ENCODE data around the gene ADGRB2. TPM values are rescaled to one million over a fixed set of nuclear protein-coding genes. Genes with fewer than 3 reads are reported as not detected.
A peak's percentile ranks its signal among the peaks of the same experiment; 100 is the strongest.

ADGRB2 gene
- total RNA-seq, 1 experiment from 2014 or later, result 34.8 TPM

DNA sequence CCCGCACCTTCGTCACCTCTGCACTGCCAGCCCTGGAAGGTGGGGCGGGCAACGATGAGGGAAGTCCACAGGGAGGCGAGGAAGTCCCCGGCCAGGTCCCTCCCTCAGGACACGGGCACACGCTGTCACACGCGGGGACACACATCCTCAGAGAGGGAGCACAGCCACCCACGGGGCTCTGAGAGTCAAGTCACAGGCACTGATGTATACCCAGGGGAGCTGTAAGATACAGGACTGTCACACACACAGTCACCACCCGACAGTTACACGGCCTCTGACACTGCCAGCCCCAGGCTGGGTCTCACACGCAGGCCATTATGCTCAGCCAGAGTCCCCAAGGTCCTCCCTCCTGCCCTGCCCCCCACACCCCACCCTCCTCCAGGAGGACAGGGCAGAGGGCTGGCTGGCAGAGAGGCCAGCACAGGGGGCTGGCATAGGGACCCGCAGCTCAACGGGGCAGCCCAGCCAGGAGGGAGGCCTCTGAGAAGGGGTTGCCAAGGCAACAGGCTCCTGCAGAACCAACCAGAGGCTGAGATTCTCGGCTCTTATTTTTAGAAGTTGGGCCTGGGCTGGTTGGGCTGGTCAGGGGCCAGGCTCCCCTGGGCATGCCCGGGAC lies 17.7 kb upstream of the ADGRB2 start:
- no peaks in the 10 kb centered on the region for H3K9me3 ChIP-seq (ENCODE audit: control insufficient read depth, insufficient read depth, low read depth, low read length)
- no peaks in the 10 kb centered on the region for H3K27me3 ChIP-seq (ENCODE audit: control insufficient read depth, insufficient read depth, low read length)
- POLR2A ChIA-PET, result no interaction called here
- no peak overlapping the region for H3K27ac ChIP-seq (ENCODE audit: low read length)
- BruUV-seq (replicated peaks), result no TSS peak
- DNase-seq (ENCODE audit: low read depth, low spot score) (no peak), ATAC-seq (peak; percentile 35; the same call in 1 of the 2 replicates)
- H3K36me3 ChIP-seq (ENCODE audit: control insufficient read depth, insufficient read depth, low read length), result no peaks in the 10 kb centered on the region
- peaks cover 5% of the 10 kb centered on the region; the same call in 1 of the 2 replicates for H3K4me1 ChIP-seq (ENCODE audit: control insufficient read depth, insufficient read depth, low read length)
- intact Hi-C loops (cut with micrococcal nuclease; ENCODE audit: unreplicated experiment), result loop anchor here (10.0 kb wide), 1 partner anchor 217 kb away; no protein-coding TSS in a partner anchor
- no peak overlapping the region for H3K4me3 ChIP-seq (ENCODE audit: low read depth in 2 of 2, low read length in 2 of 2)
- TF ChIP-seq CTCF (IDR thresholded peaks at IDR 0.05), result no peak
- no peak for TF ChIP-seq POLR2AphosphoS5 (IDR thresholded peaks at IDR 0.05; ENCODE audit: low read depth, low read length)
- no peak for TF ChIP-seq TCF7L2 (IDR thresholded peaks at IDR 0.05; ENCODE audit: low read depth, low read length)
- no peak for TF ChIP-seq SIN3A (IDR thresholded peaks at IDR 0.05; ENCODE audit: borderline replicate concordance, insufficient read depth, low read depth, low read length)
- TF ChIP-seq, protein P1, sequence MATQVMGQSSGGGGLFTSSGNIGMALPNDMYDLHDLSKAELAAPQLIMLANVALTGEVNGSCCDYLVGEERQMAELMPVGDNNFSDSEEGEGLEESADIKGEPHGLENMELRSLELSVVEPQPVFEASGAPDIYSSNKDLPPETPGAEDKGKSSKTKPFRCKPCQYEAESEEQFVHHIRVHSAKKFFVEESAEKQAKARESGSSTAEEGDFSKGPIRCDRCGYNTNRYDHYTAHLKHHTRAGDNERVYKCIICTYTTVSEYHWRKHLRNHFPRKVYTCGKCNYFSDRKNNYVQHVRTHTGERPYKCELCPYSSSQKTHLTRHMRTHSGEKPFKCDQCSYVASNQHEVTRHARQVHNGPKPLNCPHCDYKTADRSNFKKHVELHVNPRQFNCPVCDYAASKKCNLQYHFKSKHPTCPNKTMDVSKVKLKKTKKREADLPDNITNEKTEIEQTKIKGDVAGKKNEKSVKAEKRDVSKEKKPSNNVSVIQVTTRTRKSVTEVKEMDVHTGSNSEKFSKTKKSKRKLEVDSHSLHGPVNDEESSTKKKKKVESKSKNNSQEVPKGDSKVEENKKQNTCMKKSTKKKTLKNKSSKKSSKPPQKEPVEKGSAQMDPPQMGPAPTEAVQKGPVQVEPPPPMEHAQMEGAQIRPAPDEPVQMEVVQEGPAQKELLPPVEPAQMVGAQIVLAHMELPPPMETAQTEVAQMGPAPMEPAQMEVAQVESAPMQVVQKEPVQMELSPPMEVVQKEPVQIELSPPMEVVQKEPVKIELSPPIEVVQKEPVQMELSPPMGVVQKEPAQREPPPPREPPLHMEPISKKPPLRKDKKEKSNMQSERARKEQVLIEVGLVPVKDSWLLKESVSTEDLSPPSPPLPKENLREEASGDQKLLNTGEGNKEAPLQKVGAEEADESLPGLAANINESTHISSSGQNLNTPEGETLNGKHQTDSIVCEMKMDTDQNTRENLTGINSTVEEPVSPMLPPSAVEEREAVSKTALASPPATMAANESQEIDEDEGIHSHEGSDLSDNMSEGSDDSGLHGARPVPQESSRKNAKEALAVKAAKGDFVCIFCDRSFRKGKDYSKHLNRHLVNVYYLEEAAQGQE (IDR thresholded peaks at IDR 0.05; ENCODE audit: insufficient read depth in 1 of 2, low read depth in 2 of 2, low read length in 1 of 2), result no peak
- CTCF ChIA-PET, result no interaction called here
- in situ Hi-C loops (cut with HindIII; ENCODE audit: low pct_unique_long_range_greater_than_20kb, low sequenced_read_pairs), result no loop called here

- ChIA-PET POLR2A (no interaction called here), CTCF (no interaction called here)
- Histone ChIP-seq H3K27ac (ENCODE audit: low read length) (no peak overlapping the region), H3K27me3 (ENCODE audit: control insufficient read depth, insufficient read depth, low read length) (no peaks in the 10 kb centered on the region), H3K36me3 (ENCODE audit: control insufficient read depth, insufficient read depth, low read length) (no peaks in the 10 kb centered on the region), H3K9me3 (ENCODE audit: control insufficient read depth, insufficient read depth, low read depth, low read length) (no peaks in the 10 kb centered on the region), H3K4me1 (ENCODE audit: control insufficient read depth, insufficient read depth, low read length) (peaks cover 5% of the 10 kb centered on the region; the same call in 1 of the 2 replicates), H3K4me3 (ENCODE audit: low read depth in 2 of 2, low read length in 2 of 2) (no peak overlapping the region)
- BruUV-seq (replicated peaks), result no TSS peak
- TF ChIP-seq SIN3A (IDR thresholded peaks at IDR 0.05; ENCODE audit: borderline replicate concordance, insufficient read depth, low read depth, low read length) (no peak), TCF7L2 (IDR thresholded peaks at IDR 0.05; ENCODE audit: low read depth, low read length) (no peak)
- intact Hi-C loops (cut with micrococcal nuclease; ENCODE audit: unreplicated experiment) (loop anchor here (10.0 kb wide), 1 partner anchor 216 kb away; no protein-coding TSS in a partner anchor), in situ Hi-C loops (cut with HindIII; ENCODE audit: low pct_unique_long_range_greater_than_20kb, low sequenced_read_pairs) (no loop called here)
- DNase-seq (ENCODE audit: low read depth, low spot score) (no peak), ATAC-seq (no peak)
Observed at GRCh38 chr1:31781138-31781755, 17.1 kb upstream of the ADGRB2 start.

- Histone ChIP-seq H3K9me3 (ENCODE audit: control insufficient read depth, insufficient read depth, low read depth, low read length) (no peaks in the 10 kb centered on the region), H3K27me3 (ENCODE audit: control insufficient read depth, insufficient read depth, low read length) (no peaks in the 10 kb centered on the region), H3K4me3 (ENCODE audit: low read depth in 2 of 2, low read length in 2 of 2) (no peak overlapping the region), H3K36me3 (ENCODE audit: control insufficient read depth, insufficient read depth, low read length) (no peaks in the 10 kb centered on the region), H3K4me1 (ENCODE audit: control insufficient read depth, insufficient read depth, low read length) (peaks cover 5% of the 10 kb centered on the region; the same call in 1 of the 2 replicates), H3K27ac (ENCODE audit: low read length) (no peak overlapping the region)
- no peak for TF ChIP-seq POLR2AphosphoS5 (IDR thresholded peaks at IDR 0.05; ENCODE audit: low read depth, low read length)
- TF ChIP-seq CTCF (IDR thresholded peaks at IDR 0.05), result no peak
- no peak for TF ChIP-seq SIN3A (IDR thresholded peaks at IDR 0.05; ENCODE audit: borderline replicate concordance, insufficient read depth, low read depth, low read length)
- TF ChIP-seq, protein P1 (IDR thresholded peaks at IDR 0.05; ENCODE audit: insufficient read depth in 1 of 2, low read depth in 2 of 2, low read length in 1 of 2), result no peak
- TF ChIP-seq TCF7L2 (IDR thresholded peaks at IDR 0.05; ENCODE audit: low read depth, low read length), result no peak
- POLR2A ChIA-PET, result no interaction called here
- intact Hi-C loops (cut with micrococcal nuclease; ENCODE audit: unreplicated experiment), result loop anchor here (10.0 kb wide), 1 partner anchor 216 kb away; no protein-coding TSS in a partner anchor
- CTCF ChIA-PET, result no interaction called here
- ATAC-seq, result no peak
- in situ Hi-C loops (cut with HindIII; ENCODE audit: low pct_unique_long_range_greater_than_20kb, low sequenced_read_pairs), result no loop called here
- no TSS peak for BruUV-seq (replicated peaks)
- no peak for DNase-seq (ENCODE audit: low read depth, low spot score)
Observed at GRCh38 chr1:31780632-31781031, 16.5 kb upstream of the ADGRB2 start.
